NCI-H2196 (cell line): ENCODE measurements around the gene CAMTA1.

ENCODE experiments used
- DNase-seq: peaks from one replicate; lab custom pipeline; 2025; ENCODE audit not compliant: unreplicated experiment; lab: John Stamatoyannopoulos, UW

Gene CAMTA1

DNA sequence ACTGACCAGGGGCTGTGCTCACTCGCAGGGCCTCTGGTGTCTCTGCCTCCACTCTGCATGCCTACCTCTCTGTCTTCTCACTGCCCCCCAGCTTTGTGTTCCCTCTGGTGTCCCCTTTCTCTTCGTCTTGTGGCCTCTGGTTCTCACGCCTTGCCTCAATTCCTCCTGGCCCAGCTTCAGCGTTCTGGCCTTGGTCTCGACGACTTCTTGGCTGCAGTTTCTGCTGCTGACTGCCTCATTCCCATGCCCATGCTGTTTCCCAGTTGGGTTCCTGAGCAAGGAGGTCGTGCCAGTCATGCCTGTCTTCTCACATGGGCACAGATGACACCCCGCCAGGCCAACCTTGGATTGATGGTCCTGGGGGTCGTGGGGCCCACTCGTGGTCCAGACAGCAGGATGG lies 562.8 kb downstream of the CAMTA1 start:
- DNase-seq: no peak

DNA sequence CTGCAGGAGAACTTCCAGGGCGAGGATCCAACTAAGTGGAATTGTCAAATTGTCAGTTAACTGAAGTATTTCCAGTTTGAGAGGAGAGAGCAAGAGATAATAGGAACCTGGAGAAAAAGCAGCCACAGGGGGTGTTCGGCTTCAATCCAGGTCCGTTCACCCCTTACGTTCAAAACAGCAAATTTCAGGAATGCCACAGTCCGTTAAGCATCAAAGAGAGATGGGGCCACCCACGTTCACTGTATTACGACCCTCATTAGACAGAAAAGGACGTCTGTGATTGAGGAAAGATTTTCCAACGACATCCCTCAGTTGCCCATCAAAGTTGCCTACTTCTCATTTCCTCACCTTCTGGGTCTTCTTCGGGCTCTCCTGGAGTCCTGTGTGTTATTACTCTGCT lies 563.3 kb downstream of the CAMTA1 start:
- no peak for DNase-seq

DNA sequence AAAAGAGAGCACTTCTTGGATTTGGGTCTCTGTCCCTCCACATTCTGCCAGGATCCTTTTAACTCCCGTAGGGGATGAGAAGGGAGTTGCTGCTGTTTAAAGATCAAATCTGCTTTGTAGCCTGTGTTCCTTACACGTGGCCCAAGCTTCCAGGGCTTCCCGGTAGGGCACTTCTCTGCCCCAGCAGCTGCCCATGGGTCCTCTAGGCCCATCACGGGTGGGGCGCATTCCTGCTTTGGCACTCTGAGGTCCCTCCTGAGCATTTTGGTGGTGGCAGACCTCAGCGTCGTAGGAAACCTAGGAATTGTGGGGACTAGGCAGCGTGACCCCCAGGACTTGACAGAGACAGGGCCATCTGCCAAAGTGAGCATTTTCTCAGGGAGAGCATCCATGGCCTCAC lies 565.5 kb downstream of the CAMTA1 start:
- no peak for DNase-seq

DNA sequence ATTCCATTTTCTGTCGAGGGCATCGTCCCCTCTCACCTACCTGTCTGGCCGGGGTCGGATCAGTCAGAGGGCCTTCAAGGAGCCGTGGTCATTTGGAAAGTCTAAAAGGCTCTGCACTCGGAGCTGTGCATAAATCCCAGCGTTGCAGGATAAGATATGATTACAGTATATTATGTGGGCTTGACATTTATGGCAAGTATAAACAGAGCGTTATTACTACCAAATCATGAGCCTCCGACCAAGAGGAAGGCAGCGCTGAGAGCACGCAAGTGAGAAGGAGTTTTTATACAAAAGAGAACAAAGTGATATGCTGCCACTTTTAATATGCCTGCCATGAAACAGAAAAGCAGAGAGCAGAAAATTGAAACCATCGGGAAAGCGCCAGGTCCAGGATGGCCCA lies 566.4 kb downstream of the CAMTA1 start:
- DNase-seq: no peak

DNA sequence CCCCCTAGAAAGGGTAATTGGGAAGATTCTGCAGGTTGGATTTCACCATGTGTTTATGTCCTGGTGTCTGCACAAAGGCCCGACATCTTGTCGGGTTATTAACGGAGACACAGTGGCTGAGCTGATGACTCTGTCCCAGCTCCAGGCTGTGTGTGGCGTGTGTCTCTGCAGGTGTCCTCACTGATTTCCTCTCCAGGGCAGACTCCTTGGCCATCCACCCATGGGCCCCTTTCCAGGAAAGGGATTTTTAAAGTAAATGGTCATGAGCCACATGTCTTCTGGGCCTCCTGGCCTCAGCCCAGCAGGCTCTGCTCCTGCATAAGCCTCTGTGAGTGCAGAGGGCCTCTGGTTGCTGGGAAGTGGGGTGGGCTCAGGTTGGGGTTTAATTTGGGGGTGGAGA lies 567.1 kb downstream of the CAMTA1 start:
- DNase-seq: peak; percentile 9

DNA sequence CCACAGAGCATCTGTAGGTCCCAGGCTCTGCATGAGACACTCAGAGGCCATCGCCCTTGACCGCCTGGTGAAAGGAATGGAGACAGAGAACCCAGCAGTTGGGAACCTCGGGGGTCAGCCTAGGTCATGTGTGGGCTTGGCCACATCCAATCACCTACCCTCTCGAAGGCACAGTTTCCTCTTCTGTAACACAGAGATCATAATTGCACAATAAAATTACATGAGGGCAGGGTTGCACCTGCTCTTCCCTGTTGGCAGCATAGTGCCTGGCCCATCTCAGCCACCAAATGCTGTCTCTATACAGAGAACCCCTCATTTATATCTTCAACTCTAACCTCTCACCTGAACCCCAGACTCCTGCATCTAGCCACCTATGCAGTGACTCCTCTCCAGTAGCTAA lies 567.7 kb downstream of the CAMTA1 start:
- DNase-seq: no peak

DNA sequence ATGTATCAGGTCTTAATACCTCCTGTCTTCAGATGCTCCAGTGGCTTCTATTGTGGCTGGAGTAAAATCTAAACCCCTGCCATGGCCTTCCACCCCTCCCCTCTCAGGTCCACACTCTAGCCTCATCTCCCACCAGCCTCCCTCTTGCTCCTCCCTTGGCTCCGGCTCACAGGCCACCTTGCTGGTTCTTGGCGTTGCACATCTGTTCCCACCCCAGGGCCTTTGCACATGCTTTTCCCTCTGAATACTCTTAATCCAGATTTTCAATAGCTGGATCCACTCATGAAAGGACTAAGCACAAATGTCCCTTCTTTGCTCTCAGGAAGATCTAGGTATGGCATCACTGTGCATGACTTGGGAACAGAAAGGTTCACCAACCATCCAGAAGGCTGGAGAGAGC lies 570.4 kb downstream of the CAMTA1 start:
- no peak for DNase-seq

DNA sequence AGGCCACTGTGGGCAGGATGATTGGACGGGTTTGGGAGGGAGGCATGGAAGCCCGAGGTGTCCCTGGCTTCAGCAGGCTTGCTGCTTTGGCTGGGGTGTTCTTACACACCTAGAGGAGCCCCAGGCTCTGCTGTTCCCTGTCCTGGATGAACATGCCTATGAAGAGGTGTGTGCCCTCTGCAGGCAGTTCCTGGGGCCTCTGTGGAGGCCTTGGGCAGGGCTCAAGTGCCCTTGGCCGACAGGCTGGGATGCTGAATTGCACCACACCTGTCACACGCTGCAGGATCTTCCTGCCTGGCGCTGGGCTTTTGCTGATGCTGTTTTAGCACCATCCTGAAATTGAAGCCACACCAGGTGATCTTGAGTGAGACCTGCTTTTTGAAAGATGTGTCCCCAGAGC lies 570.8 kb downstream of the CAMTA1 start:
- no peak for DNase-seq

DNA sequence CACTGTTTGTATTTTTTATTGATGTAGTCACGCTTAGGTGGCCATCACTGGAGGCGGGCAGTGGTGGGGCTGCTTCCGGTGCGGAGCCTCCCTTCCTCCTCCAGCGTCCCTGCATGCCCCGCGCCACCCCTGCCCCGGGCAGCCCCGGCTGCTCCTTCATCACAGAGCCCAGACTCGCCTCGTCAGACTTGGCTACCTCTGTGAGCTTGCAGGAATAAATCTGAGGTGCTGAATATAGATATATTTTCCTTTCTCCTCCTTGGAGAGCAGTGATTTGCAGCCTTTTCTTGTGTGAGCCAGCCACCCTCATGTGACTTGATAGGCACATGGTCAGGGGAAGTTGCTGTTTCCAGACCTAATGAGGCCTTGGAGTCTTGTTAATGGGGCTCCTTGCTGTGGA lies 573.2 kb downstream of the CAMTA1 start:
- DNase-seq: no peak

DNA sequence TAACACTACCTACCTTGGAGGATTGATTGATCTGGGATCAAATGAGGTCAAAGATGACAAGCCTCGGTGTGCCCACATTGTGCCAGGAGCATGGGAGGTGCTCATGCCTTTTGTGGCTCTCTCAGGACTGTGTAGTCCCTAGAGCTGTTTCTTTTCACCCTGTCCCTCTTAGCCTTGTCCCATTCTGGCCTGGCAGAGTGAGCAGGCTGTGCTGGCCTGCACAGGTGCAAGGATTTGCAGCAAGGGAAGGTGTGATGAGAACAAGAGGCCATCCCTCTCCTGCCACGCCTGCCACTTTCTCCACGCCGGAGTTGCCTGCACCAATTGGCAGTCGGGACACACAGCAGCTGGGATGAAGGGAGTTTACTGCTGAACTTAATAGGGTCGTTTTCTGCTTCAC lies 575.3 kb downstream of the CAMTA1 start:
- no peak for DNase-seq

DNA sequence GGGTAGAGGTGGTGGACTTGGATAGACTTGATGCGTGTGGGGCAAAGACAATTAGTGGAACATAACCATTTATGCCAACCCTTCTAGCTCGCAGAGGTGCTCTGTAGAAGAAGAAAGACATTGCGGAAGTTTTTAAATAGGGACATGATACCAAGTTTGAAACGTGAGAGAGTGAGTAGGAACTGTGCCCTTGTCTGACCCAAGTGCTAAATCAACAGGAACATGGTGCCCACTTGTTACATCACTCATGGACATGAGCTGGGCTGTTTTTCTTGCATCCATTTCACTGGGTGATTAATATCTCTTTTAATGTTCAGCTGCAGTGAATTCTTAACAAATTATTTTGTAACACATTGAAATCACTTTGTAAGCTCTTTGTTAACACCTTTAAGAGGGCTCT lies 577.7 kb downstream of the CAMTA1 start:
- DNase-seq: no peak

DNA sequence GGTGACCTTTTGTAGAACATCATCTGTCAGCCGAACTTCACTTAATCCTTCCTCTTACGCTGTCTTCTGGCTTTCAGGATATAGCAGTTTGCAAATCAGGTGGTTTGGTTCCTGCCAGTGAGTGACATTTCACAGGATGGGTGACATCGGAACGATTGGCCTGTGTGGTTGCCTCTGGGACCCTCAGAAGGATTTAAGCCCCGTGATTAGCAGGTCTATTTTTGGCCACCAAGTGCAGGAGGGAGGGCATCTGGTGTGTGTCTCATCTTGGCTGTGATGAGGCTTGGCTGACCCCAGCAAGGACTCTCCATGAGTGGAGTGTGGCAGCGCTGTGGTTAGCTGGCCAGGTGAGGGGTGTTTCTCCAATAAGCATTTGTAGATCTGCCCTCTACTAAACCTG lies 578.2 kb downstream of the CAMTA1 start:
- DNase-seq: no peak

DNA sequence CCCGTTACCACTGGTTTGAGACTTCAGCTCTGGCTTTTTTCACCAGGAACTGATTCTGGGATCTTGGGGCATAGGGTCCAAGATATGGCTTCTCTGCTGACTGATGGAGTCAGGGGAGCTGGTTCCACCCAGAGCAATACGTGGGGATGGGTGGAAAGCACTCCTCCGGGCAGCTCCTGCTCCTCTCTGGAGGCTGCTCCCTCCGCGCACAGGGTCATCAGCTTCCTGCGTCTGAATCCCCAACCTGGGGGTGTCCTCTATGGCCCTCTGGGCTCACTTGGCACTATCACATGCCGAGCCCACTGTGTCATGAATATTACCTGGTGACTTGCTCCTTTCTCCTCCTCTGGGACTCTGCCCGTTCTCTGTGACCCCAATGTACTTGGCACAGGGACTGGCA lies 580.5 kb downstream of the CAMTA1 start:
- no peak for DNase-seq

DNA sequence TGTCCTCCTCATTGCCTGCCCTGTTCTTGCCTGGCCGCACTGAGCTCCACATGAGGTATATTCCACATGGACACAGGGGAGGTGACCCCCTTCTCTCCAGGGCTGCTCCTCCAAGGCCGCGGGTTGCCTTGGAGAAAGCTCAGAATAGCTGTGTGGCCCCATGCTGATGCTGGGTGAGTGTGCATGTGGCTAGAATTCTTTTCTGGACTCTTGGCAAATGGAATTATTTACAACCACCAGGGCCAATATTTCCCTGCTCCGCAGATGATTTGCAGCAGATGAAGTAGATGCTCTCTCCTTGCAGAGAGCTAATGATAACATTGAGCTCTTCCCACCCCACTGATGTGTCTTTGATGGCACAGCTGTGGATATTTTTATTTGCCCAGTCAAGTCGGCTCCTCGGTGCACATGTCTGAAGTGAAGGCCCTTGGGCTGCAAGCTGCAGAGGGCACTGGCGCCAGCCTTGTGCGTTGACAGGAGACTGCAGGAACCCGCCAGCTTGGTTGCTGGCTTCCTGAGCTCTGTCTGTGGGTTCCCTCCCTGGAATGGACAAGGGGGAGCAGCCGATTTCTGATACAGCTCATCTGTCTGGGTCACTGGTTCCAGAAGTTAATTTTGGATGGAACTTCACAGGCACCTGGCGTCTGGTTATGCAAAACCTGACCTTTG lies 581.2 kb downstream of the CAMTA1 start:
- DNase-seq: peak; percentile 65

DNA sequence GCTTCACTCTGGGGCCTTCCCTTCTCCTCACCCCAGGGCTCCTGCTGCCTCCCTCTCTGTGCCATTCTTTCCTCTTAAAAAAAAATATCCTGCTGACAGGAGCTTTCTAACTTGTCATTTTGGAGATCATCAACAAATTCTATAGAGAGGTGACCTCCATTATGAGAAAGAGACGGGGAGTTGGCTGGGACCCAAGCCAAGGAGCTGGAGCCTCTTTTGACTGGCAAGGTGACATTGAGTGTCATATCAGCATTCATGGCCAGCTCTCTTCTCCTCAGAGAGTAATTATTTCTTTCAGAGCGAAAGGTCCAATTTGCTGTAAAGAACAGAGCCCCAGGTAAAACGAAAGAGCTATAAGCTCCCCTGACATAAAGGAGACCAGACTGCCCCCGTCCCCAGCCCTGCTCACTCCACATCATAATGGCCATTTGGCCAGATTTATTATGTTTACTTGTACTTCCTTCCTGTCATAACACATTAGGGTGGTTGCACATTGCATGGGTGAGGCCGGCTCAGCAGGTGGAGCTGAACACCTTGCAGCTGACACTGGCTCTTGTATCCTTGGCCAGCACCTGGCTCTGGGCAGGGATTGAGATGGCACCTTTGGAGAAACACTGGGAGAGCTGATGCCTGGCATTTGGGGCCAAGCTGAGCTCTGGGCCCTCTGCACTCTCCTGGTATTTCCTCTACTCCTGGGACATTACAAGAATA lies 581.9 kb downstream of the CAMTA1 start:
- DNase-seq: peak; percentile 71

DNA sequence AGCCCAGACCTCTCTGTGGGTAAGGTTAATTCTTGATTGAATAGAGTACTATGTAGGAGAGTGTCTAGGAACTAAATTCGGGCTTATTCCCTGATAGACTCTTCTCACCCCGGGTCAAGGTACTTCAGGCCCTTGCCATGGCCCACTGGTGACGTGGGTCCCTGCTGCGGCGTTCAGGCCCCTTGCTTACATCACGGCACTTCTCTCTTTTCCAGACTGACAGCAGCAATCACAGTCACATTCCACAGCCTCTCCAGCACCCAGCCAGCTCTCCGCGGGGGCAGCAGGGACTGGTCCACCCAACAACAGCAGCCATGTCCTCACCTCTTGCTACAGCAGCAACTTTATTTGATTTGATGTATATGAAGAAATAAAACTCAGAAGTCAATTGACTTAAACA lies 584.6 kb downstream of the CAMTA1 start:
- no peak for DNase-seq

DNA sequence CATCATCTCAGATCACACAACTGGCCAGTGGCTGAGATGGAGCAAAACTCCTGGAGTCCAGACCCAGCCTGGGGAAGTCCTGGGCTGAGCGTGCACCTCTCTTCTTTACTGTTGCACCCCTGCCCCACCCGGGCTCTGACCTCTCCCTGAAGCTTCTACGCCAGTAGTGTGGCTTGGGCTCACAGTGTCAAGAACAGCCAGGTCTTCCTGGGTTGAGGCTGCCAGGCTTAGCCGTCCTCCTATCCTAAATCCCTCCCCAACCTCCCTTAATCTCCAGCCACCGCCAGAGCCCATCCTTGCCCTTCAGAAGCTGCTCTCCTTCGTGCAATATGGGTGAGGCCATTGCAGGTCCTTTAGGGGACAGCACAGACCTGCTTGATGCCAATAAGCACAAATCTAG lies 586.7 kb downstream of the CAMTA1 start:
- DNase-seq: no peak

DNA sequence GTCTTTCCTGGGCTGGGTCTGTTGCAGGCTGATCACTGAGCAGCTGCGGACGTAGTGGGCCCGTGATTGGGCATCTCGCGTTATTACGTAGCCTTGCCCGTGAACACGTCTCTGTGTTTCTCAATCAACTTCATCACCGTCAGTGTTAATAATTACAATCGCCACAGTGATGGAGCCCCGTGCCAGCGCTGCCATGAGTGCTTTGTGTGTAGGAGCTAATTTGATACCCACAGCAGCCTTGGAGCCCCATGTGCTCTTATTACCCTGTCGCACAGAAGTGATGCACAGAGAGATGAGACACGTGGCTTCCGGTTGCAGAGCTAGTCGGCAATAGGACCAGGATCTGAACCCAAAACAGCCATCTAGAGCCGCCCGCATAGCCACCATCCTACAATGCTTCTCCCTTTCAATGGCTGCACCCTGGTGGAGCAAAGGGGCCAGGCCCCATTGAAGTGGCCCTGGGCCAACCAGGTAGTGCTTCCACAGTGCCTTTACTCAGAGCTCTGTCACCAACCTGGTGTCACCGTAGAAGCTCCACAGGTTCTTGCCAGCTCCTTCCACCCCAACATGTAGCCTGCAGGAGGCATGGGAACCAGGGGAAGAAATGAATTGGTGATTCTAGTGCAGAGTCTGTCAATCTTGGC lies 587.3 kb downstream of the CAMTA1 start:
- no peak for DNase-seq

DNA sequence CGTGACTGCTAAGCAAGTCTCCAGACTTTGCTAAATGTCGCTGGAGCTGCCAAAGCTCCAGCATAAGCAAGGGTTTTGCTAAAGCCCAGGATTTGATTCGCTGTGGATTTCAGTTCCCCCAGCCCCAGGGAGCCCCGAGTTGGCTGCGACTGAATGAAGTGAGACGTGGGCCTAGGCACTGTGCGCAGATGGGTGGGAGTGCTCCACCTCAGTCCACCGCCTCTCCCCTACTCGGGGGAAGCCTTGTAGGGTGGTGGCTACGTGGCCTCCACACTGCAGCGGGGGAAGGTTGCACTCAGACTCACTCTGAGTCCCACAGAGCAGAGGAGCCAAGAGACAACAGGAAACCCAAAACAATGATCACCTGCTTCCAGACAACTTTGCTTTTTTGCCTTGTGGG lies 588.0 kb downstream of the CAMTA1 start:
- no peak for DNase-seq

DNA sequence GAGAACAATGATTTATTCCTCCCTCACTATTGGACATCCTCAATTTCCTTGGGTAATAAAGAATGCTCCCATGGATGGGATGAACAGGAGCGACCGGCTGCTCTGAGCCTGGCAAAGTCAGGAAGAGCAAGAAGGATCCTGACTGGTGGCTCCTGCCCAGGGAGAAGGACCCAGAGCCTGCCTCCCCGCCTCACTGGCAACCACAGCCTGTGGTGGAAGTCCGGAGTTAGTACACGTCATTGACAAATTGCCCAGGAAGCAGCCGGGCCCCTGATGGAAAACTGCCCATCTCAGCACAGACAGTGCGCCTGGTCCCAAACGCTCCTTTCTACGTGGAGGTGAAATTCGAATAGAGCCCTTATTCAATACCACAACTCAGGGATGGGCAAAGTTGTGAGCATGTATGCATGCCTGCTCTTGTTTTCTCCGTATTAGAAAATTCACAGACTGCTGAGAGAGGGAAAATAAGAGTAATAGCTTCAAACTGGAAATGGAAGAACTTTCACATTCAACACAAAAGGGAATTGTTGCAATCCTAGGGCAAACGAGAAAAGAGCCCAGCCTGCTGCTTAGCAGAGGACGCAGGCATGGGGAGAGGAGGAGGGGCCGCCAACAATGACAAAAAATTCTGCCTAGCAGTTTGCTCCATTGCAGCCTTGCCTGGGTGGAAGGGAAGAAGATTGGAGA lies 588.8 kb downstream of the CAMTA1 start:
- no peak for DNase-seq

DNA sequence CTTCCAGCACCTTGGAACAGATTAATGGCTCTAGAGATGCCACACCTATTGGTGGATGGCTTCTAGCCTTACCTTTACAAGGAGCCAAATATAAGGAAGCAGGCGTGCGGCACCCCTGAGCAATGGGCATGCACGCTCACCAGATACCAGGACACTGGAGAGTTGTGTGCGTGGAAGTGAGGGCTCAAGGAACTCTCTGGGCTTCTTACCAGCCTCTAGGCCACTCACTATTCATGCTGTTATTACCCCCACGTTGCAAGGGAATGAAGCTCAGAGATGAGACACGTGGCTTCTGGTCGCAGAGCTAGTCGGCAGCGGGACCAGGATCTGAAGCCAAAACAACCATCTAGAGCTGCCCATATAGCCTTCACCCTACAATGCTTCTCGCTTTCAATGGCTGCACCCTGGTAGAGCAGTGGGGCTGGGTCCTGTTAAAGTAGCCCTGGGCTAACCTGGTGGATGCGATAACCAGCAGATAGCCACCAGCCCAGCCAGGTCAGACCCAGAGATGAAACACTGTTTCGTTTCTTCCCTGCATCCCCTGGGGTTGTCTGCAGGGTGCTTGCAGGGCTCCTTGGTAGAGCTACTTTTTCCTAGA lies 589.4 kb downstream of the CAMTA1 start:
- DNase-seq: no peak

DNA sequence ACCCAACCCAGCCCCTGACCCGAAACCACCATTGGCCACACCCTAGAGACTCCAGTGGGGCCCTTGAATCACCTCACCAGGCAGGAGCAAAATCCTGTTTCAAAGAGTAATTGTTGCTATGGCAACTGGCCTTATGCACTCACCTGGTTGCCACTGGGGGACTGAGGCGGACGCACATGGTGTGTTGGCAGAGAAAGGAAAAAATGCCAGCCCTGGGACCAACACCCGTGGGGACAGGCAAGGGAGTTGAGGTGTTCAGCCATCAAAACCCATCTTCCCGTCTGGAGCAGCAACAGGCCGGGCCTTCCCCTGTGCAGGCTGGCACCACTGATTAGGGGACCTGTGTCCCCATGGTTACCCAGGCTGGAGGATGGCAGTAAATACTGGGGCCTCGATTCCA lies 590.1 kb downstream of the CAMTA1 start:
- peak; percentile 9 for DNase-seq
